ENCODE data around the gene RAB44.

The RAB44 gene

GRCh38 chr6:36685926-36686667 is 11.5 kb upstream of the RAB44 start:
- H3K36me3 ChIP-seq (ENCODE audit: control insufficient read depth, low read length): peaks cover 46% of the 10 kb centered on the region

DNA sequence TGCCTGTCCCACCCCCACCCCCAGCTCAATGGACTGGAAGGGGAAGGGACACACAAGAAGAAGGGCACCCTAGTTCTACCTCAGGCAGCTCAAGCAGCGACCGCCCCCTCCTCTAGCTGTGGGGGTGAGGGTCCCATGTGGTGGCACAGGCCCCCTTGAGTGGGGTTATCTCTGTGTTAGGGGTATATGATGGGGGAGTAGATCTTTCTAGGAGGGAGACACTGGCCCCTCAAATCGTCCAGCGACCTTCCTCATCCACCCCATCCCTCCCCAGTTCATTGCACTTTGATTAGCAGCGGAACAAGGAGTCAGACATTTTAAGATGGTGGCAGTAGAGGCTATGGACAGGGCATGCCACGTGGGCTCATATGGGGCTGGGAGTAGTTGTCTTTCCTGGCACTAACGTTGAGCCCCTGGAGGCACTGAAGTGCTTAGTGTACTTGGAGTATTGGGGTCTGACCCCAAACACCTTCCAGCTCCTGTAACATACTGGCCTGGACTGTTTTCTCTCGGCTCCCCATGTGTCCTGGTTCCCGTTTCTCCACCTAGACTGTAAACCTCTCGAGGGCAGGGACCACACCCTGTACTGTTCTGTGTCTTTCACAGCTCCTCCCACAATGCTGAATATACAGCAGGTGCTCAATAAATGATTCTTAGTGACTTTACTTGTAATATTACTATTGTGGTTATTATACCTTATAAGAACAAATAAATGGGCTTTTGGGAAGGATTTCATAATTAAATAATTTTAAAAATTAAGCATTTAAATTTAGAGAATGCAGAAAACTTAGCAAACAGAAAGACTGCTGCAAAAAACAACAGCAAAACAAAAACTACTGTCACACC is 10.7 kb upstream of the RAB44 start:
- Histone ChIP-seq H3K79me2 (ENCODE audit: control insufficient read depth, low read length) (peaks cover 28% of the 10 kb centered on the region), H3K9me2 (replicated peaks; ENCODE audit: control insufficient read depth, low read length) (no peaks in the 10 kb centered on the region), H3K4me3 (ENCODE audit: low read length) (no peak overlapping the region), H3K9me3 (ENCODE audit: control insufficient read depth, insufficient read depth, low read length) (no peaks in the 10 kb centered on the region), H3K36me3 (ENCODE audit: control insufficient read depth, low read length) (peaks cover 46% of the 10 kb centered on the region), H3K4me2 (ENCODE audit: low read length) (peak overlapping the region; percentile 52), H3K27ac (ENCODE audit: low read depth, low read length) (no peak overlapping the region), H4K20me1 (ENCODE audit: control insufficient read depth, insufficient read depth, low read depth, low read length) (no peaks in the 10 kb centered on the region), H3K4me1 (ENCODE audit: control insufficient read depth, low read length) (peaks cover 96% of the 10 kb centered on the region), H3F3A (ENCODE audit: control insufficient read depth, insufficient read depth) (peaks cover 24% of the 10 kb centered on the region), H3K27me3 (ENCODE audit: control insufficient read depth, low read length) (no peaks in the 10 kb centered on the region)
- TF ChIP-seq, protein P1, sequence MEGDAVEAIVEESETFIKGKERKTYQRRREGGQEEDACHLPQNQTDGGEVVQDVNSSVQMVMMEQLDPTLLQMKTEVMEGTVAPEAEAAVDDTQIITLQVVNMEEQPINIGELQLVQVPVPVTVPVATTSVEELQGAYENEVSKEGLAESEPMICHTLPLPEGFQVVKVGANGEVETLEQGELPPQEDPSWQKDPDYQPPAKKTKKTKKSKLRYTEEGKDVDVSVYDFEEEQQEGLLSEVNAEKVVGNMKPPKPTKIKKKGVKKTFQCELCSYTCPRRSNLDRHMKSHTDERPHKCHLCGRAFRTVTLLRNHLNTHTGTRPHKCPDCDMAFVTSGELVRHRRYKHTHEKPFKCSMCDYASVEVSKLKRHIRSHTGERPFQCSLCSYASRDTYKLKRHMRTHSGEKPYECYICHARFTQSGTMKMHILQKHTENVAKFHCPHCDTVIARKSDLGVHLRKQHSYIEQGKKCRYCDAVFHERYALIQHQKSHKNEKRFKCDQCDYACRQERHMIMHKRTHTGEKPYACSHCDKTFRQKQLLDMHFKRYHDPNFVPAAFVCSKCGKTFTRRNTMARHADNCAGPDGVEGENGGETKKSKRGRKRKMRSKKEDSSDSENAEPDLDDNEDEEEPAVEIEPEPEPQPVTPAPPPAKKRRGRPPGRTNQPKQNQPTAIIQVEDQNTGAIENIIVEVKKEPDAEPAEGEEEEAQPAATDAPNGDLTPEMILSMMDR (IDR thresholded peaks at IDR 0.05; ENCODE audit: low read depth, low read length, poor library complexity, severe bottlenecking): no peak
- TF ChIP-seq EZH2phosphoT487 (IDR thresholded peaks at IDR 0.05; ENCODE audit: borderline replicate concordance, low read length): no peak

More at GRCh38 chr6:36685926-36686667, 11.5 kb upstream of the RAB44 start:
- H3F3A ChIP-seq (ENCODE audit: control insufficient read depth, insufficient read depth): peaks cover 26% of the 10 kb centered on the region
- H3K9me3 ChIP-seq (ENCODE audit: control insufficient read depth, insufficient read depth, low read length): no peaks in the 10 kb centered on the region
- H3K4me2 ChIP-seq (ENCODE audit: low read length): 0 out of 2 replicates have a peak overlapping the region, but pooled peaks have one; percentile 17
- no peak overlapping the region for H3K4me3 ChIP-seq (ENCODE audit: low read length)
- no peak overlapping the region for H3K27ac ChIP-seq (ENCODE audit: low read depth, low read length)
- H3K27me3 ChIP-seq (ENCODE audit: control insufficient read depth, low read length): no peaks in the 10 kb centered on the region
- peaks cover 30% of the 10 kb centered on the region for H3K79me2 ChIP-seq (ENCODE audit: control insufficient read depth, low read length)
- TF ChIP-seq, protein P1 (IDR thresholded peaks at IDR 0.05; ENCODE audit: low read depth, low read length, poor library complexity, severe bottlenecking): no peak
- TF ChIP-seq EZH2phosphoT487 (IDR thresholded peaks at IDR 0.05; ENCODE audit: borderline replicate concordance, low read length): no peak
- peaks cover 95% of the 10 kb centered on the region for H3K4me1 ChIP-seq (ENCODE audit: control insufficient read depth, low read length)
- no peaks in the 10 kb centered on the region for H3K9me2 ChIP-seq (replicated peaks; ENCODE audit: control insufficient read depth, low read length)
- H4K20me1 ChIP-seq (ENCODE audit: control insufficient read depth, insufficient read depth, low read depth, low read length): no peaks in the 10 kb centered on the region

DNA sequence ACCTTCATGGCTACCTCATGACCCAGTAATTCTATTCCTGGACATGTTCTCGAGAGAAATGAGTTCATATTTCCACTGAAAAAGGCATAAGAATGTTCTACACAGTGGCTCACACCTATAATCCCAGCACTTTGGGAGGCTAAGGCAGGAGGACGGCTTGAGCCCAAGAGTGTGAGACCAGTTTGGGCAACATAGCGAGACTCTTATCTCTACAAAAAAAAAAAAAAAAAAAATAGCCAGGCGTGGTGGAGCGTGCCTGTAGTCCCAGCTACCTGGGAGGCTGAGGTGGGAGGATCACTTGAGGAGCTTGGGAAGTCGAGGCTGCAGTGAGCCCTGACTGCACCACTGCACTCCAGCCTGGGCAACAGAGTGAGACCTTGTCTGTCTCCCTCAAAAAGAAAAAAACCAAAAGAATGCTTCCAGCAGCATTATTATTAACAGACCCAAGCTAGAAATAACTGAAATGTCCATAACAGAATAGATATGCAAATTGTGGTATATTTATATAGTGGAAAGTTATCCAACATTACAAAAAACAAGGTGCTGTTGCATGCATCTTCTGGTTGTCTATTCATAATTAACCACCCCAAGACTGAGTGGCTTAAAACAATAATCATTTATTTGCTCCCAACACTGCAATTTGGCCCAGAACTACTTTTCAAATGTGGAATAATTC is 9.4 kb upstream of the RAB44 start:
- TF ChIP-seq EZH2phosphoT487 (IDR thresholded peaks at IDR 0.05; ENCODE audit: borderline replicate concordance, low read length): no peak
- TF ChIP-seq, protein P1 (IDR thresholded peaks at IDR 0.05; ENCODE audit: low read depth, low read length, poor library complexity, severe bottlenecking): no peak
- H3K4me1 ChIP-seq (ENCODE audit: control insufficient read depth, low read length): peaks cover 96% of the 10 kb centered on the region
- H3K4me3 ChIP-seq (ENCODE audit: low read length): peak overlapping the region; percentile 25
- peak overlapping the region; percentile 52 for H3K4me2 ChIP-seq (ENCODE audit: low read length)
- no peaks in the 10 kb centered on the region for H4K20me1 ChIP-seq (ENCODE audit: control insufficient read depth, insufficient read depth, low read depth, low read length)
- H3K27me3 ChIP-seq (ENCODE audit: control insufficient read depth, low read length): no peaks in the 10 kb centered on the region
- H3K9me2 ChIP-seq (replicated peaks; ENCODE audit: control insufficient read depth, low read length): no peaks in the 10 kb centered on the region
- peaks cover 20% of the 10 kb centered on the region for H3F3A ChIP-seq (ENCODE audit: control insufficient read depth, insufficient read depth)
- H3K27ac ChIP-seq (ENCODE audit: low read depth, low read length): peak overlapping the region; percentile 63
- H3K36me3 ChIP-seq (ENCODE audit: control insufficient read depth, low read length): peaks cover 43% of the 10 kb centered on the region
- H3K79me2 ChIP-seq (ENCODE audit: control insufficient read depth, low read length): peaks cover 15% of the 10 kb centered on the region
- no peaks in the 10 kb centered on the region for H3K9me3 ChIP-seq (ENCODE audit: control insufficient read depth, insufficient read depth, low read length)
